HG03159 (cell line): ENCODE data around the gene WDSUB1.

ENCODE experiments used
- ATAC-seq: cut with Tn5 transposase; IDR thresholded peaks from one replicate; pipeline ENCODE4 v1.9.1; 2021; ENCODE audit warnings: mild to moderate bottlenecking, moderate library complexity; ENCODE audit not compliant: unreplicated experiment

The WDSUB1 gene

GRCh38 chr2:159199761-159200465, 86.6 kb downstream of the WDSUB1 start:
- ATAC-seq, result no peak

GRCh38 chr2:159199236-159199635, 87.3 kb downstream of the WDSUB1 start:
- ATAC-seq, result no peak

- ATAC-seq, result no peak
Measured at GRCh38 chr2:159196393-159196925, 90.0 kb downstream of the WDSUB1 start.

GRCh38 chr2:159195697-159196096, 90.8 kb downstream of the WDSUB1 start:
- no peak for ATAC-seq

- no peak for ATAC-seq
Measured at GRCh38 chr2:159194241-159194640, 92.3 kb downstream of the WDSUB1 start.

GRCh38 chr2:159193791-159194190, 92.7 kb downstream of the WDSUB1 start:
- ATAC-seq, result no peak

GRCh38 chr2:159192371-159192918, 94.1 kb downstream of the WDSUB1 start:
- no peak for ATAC-seq

- ATAC-seq, result no peak
Measured at GRCh38 chr2:159188449-159188848, 98.1 kb downstream of the WDSUB1 start.

GRCh38 chr2:159187106-159187505, 99.4 kb downstream of the WDSUB1 start:
- no peak for ATAC-seq

GRCh38 chr2:159186462-159186861, 100.0 kb downstream of the WDSUB1 start:
- no peak for ATAC-seq
